K562 (cell line): ENCODE data around the gene MYO18A. TPM values are rescaled to one million over a fixed set of nuclear protein-coding genes. Genes with fewer than 3 reads are reported as not detected.

Experiments used
- CBFA2T2 ChIP-seq: fragments of 450-650 bp; conservative IDR thresholded peaks from 2 replicates; pipeline ENCODE4 v1.6.1; 2017; ENCODE audit warnings: mild to moderate bottlenecking
- CBFA2T3 ChIP-seq: fragments of 450-650 bp; IDR thresholded peaks from 2 replicates; pipeline ENCODE4 v1.6.1; 2017
- CREM ChIP-seq: IDR thresholded peaks from 2 replicates; pipeline ENCODE4 v1.6.1; 2014; ENCODE audit warnings: antibody characterized with exemption, low read depth
- DACH1 ChIP-seq: fragments of 450-650 bp; IDR thresholded peaks from 2 replicates; pipeline ENCODE4 v1.6.1; 2018; ENCODE audit not compliant: partially characterized antibody
- DPF2 ChIP-seq: fragments of 450-650 bp; IDR thresholded peaks from 2 replicates; pipeline ENCODE4 v1.6.1; 2016
- GATAD2A ChIP-seq: fragments of 450-650 bp; IDR thresholded peaks from 2 replicates; pipeline ENCODE4 v1.6.1; 2017
- MEF2D ChIP-seq: conservative IDR thresholded peaks from 2 replicates; pipeline ENCODE4 v1.6.1; 2016; ENCODE audit warnings: low read depth, missing genetic modification characterization, missing compliant biosample characterization
- MYC ChIP-seq, 2 experiments: fragments of 250-450 bp in 1 of 2; sonication (Bioruptor Pico) in 1 of 2; IDR thresholded peaks; 2 replicates each; pipeline versions ENCODE4 v1.5.1 to v1.6.1; 2012 to 2021; ENCODE audit warnings: low read depth in 2 of 2, borderline replicate concordance in 1 of 2, improper control_type of control experiment in 1 of 2, low read length in 1 of 2, mild to moderate bottlenecking in 1 of 2, moderate library complexity in 1 of 2
- NEUROD1 ChIP-seq: fragments of 150-350 bp; IDR thresholded peaks from 2 replicates; pipeline ENCODE4 v1.6.1; 2014; ENCODE audit warnings: borderline replicate concordance, low read length, low read depth; ENCODE audit not compliant: partially characterized antibody
- NFE2 ChIP-seq: IDR thresholded peaks from 2 replicates; pipeline ENCODE4 v1.6.1; 2014; ENCODE audit warnings: antibody characterized with exemption, low read depth
- NRF1 ChIP-seq, 2 experiments: fragments of 450-650 bp; IDR thresholded peaks in 1 of 2; conservative IDR thresholded peaks in 1 of 2; 2 replicates each; pipeline ENCODE4 v1.6.1; 2014; ENCODE audit warnings: mild to moderate bottlenecking in 2 of 2
- POLR2G ChIP-seq: fragments of 200-400 bp; formaldehyde crosslinking; IDR thresholded peaks from 2 replicates; pipeline ENCODE4 v1.6.1; 2017; ENCODE audit warnings: low read depth, mild to moderate bottlenecking, antibody characterized with exemption, low read length, moderate library complexity
- TFAP4 ChIP-seq: sonication (generic); formaldehyde crosslinking; IDR thresholded peaks from 2 replicates; pipeline ENCODE4 v1.8.0; 2022; ENCODE audit warnings: missing genetic modification reagents, mild to moderate bottlenecking, moderate library complexity, borderline replicate concordance
- VEZF1 ChIP-seq: fragments of 200-800 bp; sonication (Bioruptor generic); IDR thresholded peaks from 2 replicates; pipeline ENCODE4 v1.6.1; 2017; ENCODE audit warnings: missing genetic modification characterization, missing compliant biosample characterization
- ZBTB7A ChIP-seq: IDR thresholded peaks from 2 replicates; pipeline ENCODE4 v1.6.1; 2011; ENCODE audit warnings: low read depth, mild to moderate bottlenecking, low read length, moderate library complexity, borderline replicate concordance; ENCODE audit not compliant: control insufficient read depth
- ZC3H11A ChIP-seq: IDR thresholded peaks from 2 replicates; pipeline ENCODE4 v1.6.1; 2012; ENCODE audit warnings: low read depth, low read length, improper control_type of control experiment
- ZNF239 ChIP-seq: fragments of 250-450 bp; sonication (Bioruptor Pico); IDR thresholded peaks from 2 replicates; pipeline ENCODE4 v1.4.0; 2020; ENCODE audit warnings: mild to moderate bottlenecking
- polyA plus RNA-seq, 8 experiments: library from polyadenylated mRNA; depleted of rRNA in 4 of 8; stranded (reverse) in 5 of 8; unstranded in 3 of 8; fragments of >200 nt; fragmentation: Nextera tagmentation in 2 of 8; fragmentation: Illumina TruSeq in 1 of 8; extraction: Ambion mirVana in 2 of 8; extraction: Trizol in 1 of 8; gene quantifications; 2 replicates each; pipeline versions ENCODE4 v1.2.1 to v1.2.3, GENCODE V29; 2011 to 2014; ENCODE audit warnings: inconsistent platforms in 1 of 8, missing spikeins in 1 of 8
- total RNA-seq, 7 experiments: library from RNA; depleted of rRNA in 6 of 7; stranded (reverse); fragments of >200 nt in 6 of 7; fragmentation: Illumina TruSeq in 2 of 7; extraction: Trizol in 2 of 7; gene quantifications; 2 replicates each; pipeline versions ENCODE4 v1.2.1 to v1.2.3, GENCODE V29; 2011 to 2021; ENCODE audit warnings: low replicate concordance in 1 of 7
- TF ChIP-seq, protein P1 (sequence below): sonication (generic); formaldehyde crosslinking; IDR thresholded peaks from 2 replicates; pipeline ENCODE4 v1.9.0; 2022; ENCODE audit warnings: mild to moderate bottlenecking, missing genetic modification reagents
- TF ChIP-seq, protein P2 (sequence below): fragments of 250-450 bp; sonication (Bioruptor Pico); IDR thresholded peaks from 2 replicates; pipeline ENCODE4 v1.9.0; 2021; ENCODE audit warnings: mild to moderate bottlenecking, inconsistent platforms
- TF ChIP-seq, protein P3 (sequence below): fragments of 450-650 bp; IDR thresholded peaks from 2 replicates; pipeline ENCODE4 v1.6.1; 2016; ENCODE audit warnings: antibody characterized with exemption

MYO18A gene
- total and polyA plus RNA-seq, 9 of the 15 experiments (the other 6 are each of a cell fraction or from before 2014, with no cell fraction given), result 2.5 to 65.4 (median 17.1) TPM

DNA sequence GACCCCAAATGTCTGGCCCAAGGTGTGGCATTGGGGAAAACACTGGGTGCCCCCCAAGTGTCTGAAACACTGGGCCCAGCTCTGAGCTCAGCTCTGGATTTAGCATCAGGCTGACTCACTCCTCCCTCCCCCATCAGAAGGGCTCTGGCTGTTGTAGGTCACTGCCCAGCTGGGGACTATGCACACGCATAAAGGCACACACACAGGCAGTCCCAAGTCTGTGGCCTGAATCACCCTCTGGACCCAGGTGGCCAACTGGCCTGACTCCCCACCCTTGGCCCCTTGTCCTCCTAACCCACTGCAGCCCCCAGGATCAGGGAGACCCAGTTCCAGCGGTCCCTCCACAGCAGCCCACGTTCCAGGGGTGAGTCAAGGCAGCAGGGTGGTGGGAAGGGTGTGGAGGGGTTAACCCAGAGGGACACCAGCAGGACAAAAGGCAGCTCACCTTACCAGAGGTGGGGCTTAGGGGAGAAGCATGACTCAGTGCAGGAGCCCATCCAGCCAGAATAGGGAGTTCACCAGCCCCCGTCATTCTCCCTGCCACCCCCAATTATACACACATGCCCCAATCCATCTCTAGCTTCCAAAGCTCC is 47.0 kb downstream of the MYO18A start (continued):
- TF ChIP-seq NFE2, result peak; percentile 80
- TF ChIP-seq NRF1 (conservative IDR thresholded peaks at IDR 0.05 in 1 of 2, IDR thresholded peaks at IDR 0.05 in 1 of 2), result 0 out of 4 replicates have a peak, but pooled peaks of 1 of the 2 experiments have one; percentile 12
- 0 out of 2 replicates have a peak, but pooled peaks have one; percentile 23 for TF ChIP-seq MEF2D (tag)
- TF ChIP-seq ZBTB7A, result peak; percentile 59; the same call in 1 of the 2 replicates
- TF ChIP-seq CREM, result peak; percentile 60; the same call in 1 of the 2 replicates
- 0 out of 2 replicates have a peak, but pooled peaks have one; percentile 44 for TF ChIP-seq CBFA2T2
- TF ChIP-seq, protein P1, sequence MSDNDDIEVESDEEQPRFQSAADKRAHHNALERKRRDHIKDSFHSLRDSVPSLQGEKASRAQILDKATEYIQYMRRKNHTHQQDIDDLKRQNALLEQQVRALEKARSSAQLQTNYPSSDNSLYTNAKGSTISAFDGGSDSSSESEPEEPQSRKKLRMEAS (CRISPR knock-in tag), result peak; percentile 40; the same call in 1 of the 2 replicates
- TF ChIP-seq MYC (IDR thresholded peaks at IDR 0.05; ENCODE audit: low read depth, low read length), result peak; percentile 22; the same call in 1 of the 2 replicates
- no peak for TF ChIP-seq MYC (CRISPR knock-in tag; IDR thresholded peaks at IDR 0.05; ENCODE audit: borderline replicate concordance, low read depth)
- 0 out of 2 replicates have a peak, but pooled peaks have one; percentile 34 for TF ChIP-seq GATAD2A
- peak; percentile 69 for TF ChIP-seq CBFA2T3
- peak; percentile 82 for TF ChIP-seq DPF2
- no peak for TF ChIP-seq ZNF239 (CRISPR knock-in tag)
- TF ChIP-seq VEZF1, result peak; percentile 34; the same call in 1 of the 2 replicates
- 0 out of 2 replicates have a peak, but pooled peaks have one; percentile 30 for TF ChIP-seq POLR2G
- TF ChIP-seq, protein P2, sequence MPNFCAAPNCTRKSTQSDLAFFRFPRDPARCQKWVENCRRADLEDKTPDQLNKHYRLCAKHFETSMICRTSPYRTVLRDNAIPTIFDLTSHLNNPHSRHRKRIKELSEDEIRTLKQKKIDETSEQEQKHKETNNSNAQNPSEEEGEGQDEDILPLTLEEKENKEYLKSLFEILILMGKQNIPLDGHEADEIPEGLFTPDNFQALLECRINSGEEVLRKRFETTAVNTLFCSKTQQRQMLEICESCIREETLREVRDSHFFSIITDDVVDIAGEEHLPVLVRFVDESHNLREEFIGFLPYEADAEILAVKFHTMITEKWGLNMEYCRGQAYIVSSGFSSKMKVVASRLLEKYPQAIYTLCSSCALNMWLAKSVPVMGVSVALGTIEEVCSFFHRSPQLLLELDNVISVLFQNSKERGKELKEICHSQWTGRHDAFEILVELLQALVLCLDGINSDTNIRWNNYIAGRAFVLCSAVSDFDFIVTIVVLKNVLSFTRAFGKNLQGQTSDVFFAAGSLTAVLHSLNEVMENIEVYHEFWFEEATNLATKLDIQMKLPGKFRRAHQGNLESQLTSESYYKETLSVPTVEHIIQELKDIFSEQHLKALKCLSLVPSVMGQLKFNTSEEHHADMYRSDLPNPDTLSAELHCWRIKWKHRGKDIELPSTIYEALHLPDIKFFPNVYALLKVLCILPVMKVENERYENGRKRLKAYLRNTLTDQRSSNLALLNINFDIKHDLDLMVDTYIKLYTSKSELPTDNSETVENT, result no peak
- peak; percentile 35 for TF ChIP-seq NEUROD1
- TF ChIP-seq, protein P3, sequence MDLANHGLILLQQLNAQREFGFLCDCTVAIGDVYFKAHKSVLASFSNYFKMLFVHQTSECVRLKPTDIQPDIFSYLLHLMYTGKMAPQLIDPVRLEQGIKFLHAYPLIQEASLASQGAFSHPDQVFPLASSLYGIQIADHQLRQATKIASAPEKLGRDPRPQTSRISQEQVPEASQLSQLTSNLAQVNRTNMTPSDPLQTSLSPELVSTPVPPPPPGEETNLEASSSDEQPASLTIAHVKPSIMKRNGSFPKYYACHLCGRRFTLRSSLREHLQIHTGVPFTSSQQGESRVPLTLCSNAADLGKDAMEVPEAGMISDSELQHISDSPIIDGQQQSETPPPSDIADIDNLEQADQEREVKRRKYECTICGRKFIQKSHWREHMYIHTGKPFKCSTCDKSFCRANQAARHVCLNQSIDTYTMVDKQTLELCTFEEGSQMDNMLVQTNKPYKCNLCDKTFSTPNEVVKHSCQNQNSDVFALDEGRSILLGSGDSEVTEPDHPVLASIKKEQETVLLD, result 0 out of 2 replicates have a peak, but pooled peaks have one; percentile 33
- peak; percentile 81 for TF ChIP-seq DACH1
- TF ChIP-seq TFAP4 (CRISPR knock-in tag), result peak; percentile 97
- no peak for TF ChIP-seq ZC3H11A
